Right atrium auricular region (tissue), 2 donors: ENCODE measurements around the gene FXYD6. TPM values are rescaled to one million over a fixed set of nuclear protein-coding genes. Genes with fewer than 3 reads are reported as not detected.

Experiments used
- DNase-seq: peaks from one replicate; pipeline ENCODE4 v3.0.0-alpha.2; 2019; ENCODE audit warnings: low spot score
- H3K27ac ChIP-seq, 2 donors: fragments of 200-600 bp; sonication (generic); 1 replicate in 1 of 2; 2 replicates in 1 of 2; pipeline ENCODE4 v1.5.1; 2016 to 2019
- H3K27me3 ChIP-seq, 2 donors: fragments of 200-600 bp; sonication (generic); one replicate each; pipeline versions ENCODE4 v1.5.1 to v1.6.0; 2017 to 2019
- H3K36me3 ChIP-seq: fragments of 200-600 bp; sonication (generic); one replicate; pipeline ENCODE4 v1.5.1; 2016
- H3K4me1 ChIP-seq, 2 donors: fragments of 200-600 bp; sonication (generic); one replicate each; pipeline versions ENCODE4 v1.5.1 to v1.6.0; 2017 to 2019
- H3K4me3 ChIP-seq, 2 donors: fragments of 200-600 bp; sonication (generic); 1 replicate in 1 of 2; 2 replicates in 1 of 2; pipeline ENCODE4 v1.5.1; 2017 to 2019; ENCODE audit warnings: mild to moderate bottlenecking in 1 of 2, moderate library complexity in 1 of 2
- H3K9me3 ChIP-seq, 2 donors: fragments of 200-600 bp; sonication (generic); one replicate each; pipeline ENCODE4 v1.5.1; 2019
- total RNA-seq, 2 donors: library from RNA; depleted of rRNA; stranded (reverse); fragments of >200 nt; gene quantifications; one replicate each; pipeline ENCODE4 v1.1.0, GENCODE V29; 2016
- TF ChIP-seq, protein P1 (sequence below), 2 donors: fragments of 200-600 bp; sonication (generic); IDR thresholded peaks; one replicate each; pipeline ENCODE4 v1.5.1; 2019; ENCODE audit warnings: antibody characterized with exemption in 2 of 2

FXYD6 gene
- total RNA-seq, 2 donors from 2014 or later: 28.6 to 42.6 TPM

- Histone ChIP-seq H3K36me3 (no peaks in the 10 kb centered on the region), H3K27ac (peak overlapping the region; percentile 29 to 39), H3K9me3 (no peaks in the 10 kb centered on the region), H3K27me3 (no peaks in the 10 kb centered on the region), H3K4me3 (no peak overlapping the region), H3K4me1 (peaks cover 0 to 8% of the 10 kb centered on the region in 2 donors)
- TF ChIP-seq, protein P1, sequence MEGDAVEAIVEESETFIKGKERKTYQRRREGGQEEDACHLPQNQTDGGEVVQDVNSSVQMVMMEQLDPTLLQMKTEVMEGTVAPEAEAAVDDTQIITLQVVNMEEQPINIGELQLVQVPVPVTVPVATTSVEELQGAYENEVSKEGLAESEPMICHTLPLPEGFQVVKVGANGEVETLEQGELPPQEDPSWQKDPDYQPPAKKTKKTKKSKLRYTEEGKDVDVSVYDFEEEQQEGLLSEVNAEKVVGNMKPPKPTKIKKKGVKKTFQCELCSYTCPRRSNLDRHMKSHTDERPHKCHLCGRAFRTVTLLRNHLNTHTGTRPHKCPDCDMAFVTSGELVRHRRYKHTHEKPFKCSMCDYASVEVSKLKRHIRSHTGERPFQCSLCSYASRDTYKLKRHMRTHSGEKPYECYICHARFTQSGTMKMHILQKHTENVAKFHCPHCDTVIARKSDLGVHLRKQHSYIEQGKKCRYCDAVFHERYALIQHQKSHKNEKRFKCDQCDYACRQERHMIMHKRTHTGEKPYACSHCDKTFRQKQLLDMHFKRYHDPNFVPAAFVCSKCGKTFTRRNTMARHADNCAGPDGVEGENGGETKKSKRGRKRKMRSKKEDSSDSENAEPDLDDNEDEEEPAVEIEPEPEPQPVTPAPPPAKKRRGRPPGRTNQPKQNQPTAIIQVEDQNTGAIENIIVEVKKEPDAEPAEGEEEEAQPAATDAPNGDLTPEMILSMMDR (IDR thresholded peaks at IDR 0.05): no peak
- peak; percentile 66 for DNase-seq
Observed at GRCh38 chr11:117842131-117842941, 34.1 kb downstream of the FXYD6 start.

GRCh38 chr11:117841551-117842031, 34.9 kb downstream of the FXYD6 start:
- Histone ChIP-seq H3K36me3 (no peaks in the 10 kb centered on the region), H3K27ac (peak overlapping the region; percentile 29 to 39), H3K4me1 (peaks cover 0 to 8% of the 10 kb centered on the region in 2 donors), H3K9me3 (no peaks in the 10 kb centered on the region), H3K4me3 (no peak overlapping the region), H3K27me3 (no peaks in the 10 kb centered on the region)
- DNase-seq: peak; percentile 47
- TF ChIP-seq, protein P1 (IDR thresholded peaks at IDR 0.05): no peak

DNA sequence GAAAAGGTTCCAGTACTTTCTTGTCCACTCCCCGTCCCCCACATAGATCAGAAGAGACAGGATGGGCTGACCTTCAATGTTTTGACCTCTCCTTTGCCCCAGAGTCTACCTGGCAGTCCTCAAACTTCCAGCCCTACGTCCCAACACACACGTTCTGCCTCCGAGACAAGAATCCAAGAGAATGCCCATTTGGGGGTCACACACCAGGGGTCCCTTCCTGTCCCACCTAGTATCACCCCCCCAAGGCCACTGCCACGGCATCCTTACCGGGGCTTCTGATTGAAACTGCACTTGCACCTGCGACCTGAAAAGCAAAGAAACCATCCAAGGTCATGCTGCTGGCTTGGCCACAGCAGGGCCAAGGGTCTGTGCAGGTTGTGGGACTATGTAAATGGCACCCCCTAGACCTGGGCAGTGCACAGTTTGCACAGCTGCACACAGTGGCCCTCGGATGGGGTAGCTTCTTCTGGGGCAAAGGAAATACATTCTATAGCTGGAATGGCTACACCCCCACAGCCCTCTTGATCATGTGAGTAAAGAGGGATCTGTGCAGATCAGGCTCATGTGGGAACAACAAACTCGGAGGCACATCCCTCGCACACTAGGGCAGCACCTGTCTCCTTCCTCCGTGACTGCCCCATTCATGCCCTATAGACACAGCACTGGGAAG, 35.4 kb downstream of the FXYD6 start:
- TF ChIP-seq, protein P1 (IDR thresholded peaks at IDR 0.05): no peak
- Histone ChIP-seq H3K27me3 (no peaks in the 10 kb centered on the region), H3K9me3 (no peaks in the 10 kb centered on the region), H3K36me3 (no peaks in the 10 kb centered on the region), H3K4me3 (no peak overlapping the region), H3K27ac (no peak overlapping the region), H3K4me1 (peaks cover 0 to 8% of the 10 kb centered on the region in 2 donors)
- DNase-seq: peak; percentile 54

DNA sequence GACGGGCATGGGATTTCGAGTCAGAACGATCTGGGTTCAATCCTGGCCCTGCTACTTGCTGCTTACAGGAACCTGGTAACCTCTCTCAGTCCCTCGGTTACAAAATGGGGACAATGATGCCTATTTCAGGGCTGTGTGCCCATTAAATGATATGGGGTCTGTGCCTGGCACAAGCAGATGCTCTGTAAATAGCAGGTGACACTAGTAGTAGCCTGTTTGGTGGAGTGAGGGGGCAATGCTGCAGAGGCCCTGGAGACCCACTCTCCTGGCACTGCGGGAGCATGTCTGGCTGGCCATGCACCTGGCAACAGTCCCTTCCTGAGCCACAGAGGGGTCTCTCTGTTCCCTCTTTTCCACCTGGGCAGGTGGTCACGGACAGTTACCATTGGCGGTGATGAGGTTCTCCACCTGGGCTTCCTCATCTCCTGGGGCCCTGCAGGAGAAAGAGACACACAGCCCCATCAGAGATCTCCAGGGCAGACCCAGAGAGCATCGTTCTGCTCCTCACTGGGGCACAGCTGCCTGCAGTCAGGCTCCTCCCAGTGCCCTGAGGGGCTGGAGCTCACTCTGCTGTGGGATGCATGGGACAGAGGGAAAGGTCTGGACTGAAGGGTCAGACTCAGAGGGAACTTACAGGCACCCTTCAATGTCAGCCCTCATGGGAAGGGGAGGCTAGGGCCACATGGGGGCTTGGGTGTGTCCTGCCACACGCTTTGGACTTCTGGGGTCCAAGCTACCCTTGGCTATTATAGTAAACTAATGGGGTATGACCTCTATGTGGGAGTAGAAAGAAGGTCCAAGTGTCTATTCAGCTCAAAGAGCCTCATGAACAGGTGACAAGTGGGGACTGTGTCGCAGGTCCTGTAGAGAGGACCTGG, 36.3 kb downstream of the FXYD6 start:
- H3K36me3 ChIP-seq: no peaks in the 10 kb centered on the region
- TF ChIP-seq, protein P1 (IDR thresholded peaks at IDR 0.05): no peak
- no peaks in the 10 kb centered on the region for H3K27me3 ChIP-seq
- no peak for DNase-seq
- no peaks in the 10 kb centered on the region for H3K9me3 ChIP-seq
- no peak overlapping the region for H3K27ac ChIP-seq
- H3K4me1 ChIP-seq: peaks cover 0 to 8% of the 10 kb centered on the region in 2 donors
- H3K4me3 ChIP-seq: no peak overlapping the region

- Histone ChIP-seq H3K4me1 (peaks cover 0 to 8% of the 10 kb centered on the region in 2 donors), H3K27me3 (no peaks in the 10 kb centered on the region), H3K27ac (no peak overlapping the region), H3K9me3 (no peaks in the 10 kb centered on the region), H3K4me3 (no peak overlapping the region), H3K36me3 (no peaks in the 10 kb centered on the region)
- TF ChIP-seq, protein P1 (IDR thresholded peaks at IDR 0.05): no peak
- no peak for DNase-seq
Observed at GRCh38 chr11:117839380-117839881, 37.0 kb downstream of the FXYD6 start.
